Right ventricle myocardium superior (tissue), 1 donor: ENCODE measurements around the gene ZNF267. TPM values are rescaled to one million over a fixed set of nuclear protein-coding genes. Genes with fewer than 3 reads are reported as not detected.
"Not testable (repeated sequence)": the region's sequence is repeated elsewhere in the genome, so short reads cannot be mapped to it uniquely, and the experiment has no call there.

Experiments
- ATAC-seq: fragments of 200-7000 bp; cut with Tn5 transposase; one replicate; pipeline ENCODE4 v1.9.1; 2020; ENCODE audit warnings: mild to moderate bottlenecking; ENCODE audit not compliant: poor library complexity
- DNase-seq: peaks from one replicate; pipeline ENCODE4 v3.0.0-alpha.2; 2020
- intact Hi-C: fragments of 100-400 bp; cut with DNase I; formaldehyde crosslinking; loops from one replicate; pipeline ENCODE4 v1.11.2; 2022
- total RNA-seq: library from RNA; stranded (reverse); fragmentation: NEBNext Ultra II Directional; extraction: Animal tissue kit (Norgen Biotek cat#: 25700); gene quantifications from one replicate; pipeline ENCODE4 v1.2.1, GENCODE V29; 2021
- donor health status: DM: no; HTN: yes; CAD: no; lungs with severe emphysema.

Gene ZNF267
- total RNA-seq, 1 donor from 2014 or later = 4.4 TPM

DNA sequence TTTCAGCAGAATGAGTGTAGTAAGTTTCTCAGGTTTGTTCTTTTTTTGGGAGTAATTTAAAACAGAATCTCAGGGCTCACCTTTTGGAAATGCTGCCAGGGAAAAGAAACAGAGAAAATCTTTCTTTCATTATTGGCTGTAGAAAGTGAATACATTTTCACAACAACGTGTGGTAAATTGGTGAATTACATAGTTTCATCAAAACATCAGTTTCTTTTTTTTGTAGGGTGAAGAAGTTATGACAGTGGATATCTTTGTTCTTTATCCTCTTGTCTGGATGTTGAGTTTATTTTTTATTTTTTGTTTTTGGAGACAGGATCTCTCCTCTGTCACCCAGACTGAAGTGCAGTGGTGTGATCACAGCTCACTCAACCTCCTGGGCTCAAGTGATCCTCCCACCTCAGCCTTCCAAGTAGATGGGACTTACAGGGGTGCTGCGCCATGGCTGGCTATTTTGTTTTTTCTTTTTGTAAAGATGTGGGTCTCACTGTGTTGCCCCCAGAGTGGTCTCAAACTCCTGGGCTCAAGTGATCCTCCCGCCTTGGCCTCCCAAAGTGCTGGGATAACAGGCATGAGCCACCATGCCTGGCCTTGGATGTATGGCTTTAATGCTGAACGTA lies 2.4 kb downstream of the ZNF267 start:
- DNase-seq (no peak), ATAC-seq (no peak)
- intact Hi-C loops = loop anchor here (10.0 kb wide), 1 partner anchor 161 kb away; a partner anchor contains a TSS

- ATAC-seq = no peak
- intact Hi-C loops = loop anchor here (10.0 kb wide), 1 partner anchor 162 kb away; a partner anchor contains a TSS
- DNase-seq = no peak
Observed at GRCh38 chr16:31876951-31877828, 3.6 kb downstream of the ZNF267 start.

DNA sequence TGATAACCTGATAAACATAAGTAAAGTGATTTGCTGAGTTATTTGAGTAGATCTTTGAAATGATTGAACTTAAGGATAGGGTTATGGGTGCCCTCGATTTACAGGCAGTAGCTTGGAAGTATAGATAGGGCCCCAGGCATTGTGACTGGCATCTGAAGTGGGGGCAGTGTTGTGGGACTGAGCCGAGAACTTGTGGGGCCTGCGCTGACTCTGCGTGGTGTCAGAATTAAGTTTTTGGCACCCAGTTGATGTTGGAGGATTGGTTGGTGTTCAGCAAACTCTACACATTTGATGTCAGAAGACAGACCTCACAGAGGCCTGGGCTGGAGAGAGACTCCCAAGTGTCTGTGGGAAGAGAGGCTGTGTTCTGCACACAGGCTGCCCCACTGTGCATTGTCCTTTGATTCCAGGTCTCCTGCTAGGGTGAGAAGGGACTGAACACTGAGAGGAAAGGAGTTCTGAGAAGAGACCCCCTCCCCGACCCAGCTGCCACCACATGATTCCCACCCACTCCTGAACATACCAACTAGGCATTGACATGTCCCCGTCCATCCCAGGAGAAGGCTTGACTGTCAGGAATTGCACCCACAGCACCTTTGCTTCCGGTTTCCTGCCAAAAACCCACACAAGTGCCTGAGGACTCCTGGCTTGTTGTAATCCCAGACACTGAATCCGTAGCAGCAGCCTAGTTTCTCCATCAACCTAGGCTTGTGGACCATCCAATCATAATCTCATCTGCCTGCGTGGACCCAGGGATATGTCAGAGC lies 4.5 kb downstream of the ZNF267 start:
- intact Hi-C loops = loop anchor here (10.0 kb wide), 1 partner anchor 163 kb away; a partner anchor contains a TSS
- ATAC-seq = no peak

GRCh38 chr16:31879937-31880321 lies 6.3 kb downstream of the ZNF267 start:
- no peak for DNase-seq
- intact Hi-C loops = loop anchor here (10.0 kb wide), 1 partner anchor 165 kb away; a partner anchor contains a TSS
- ATAC-seq = no peak

More for the DNA sequence above, 4.5 kb downstream of the ZNF267 start:
- no peak for DNase-seq

DNA sequence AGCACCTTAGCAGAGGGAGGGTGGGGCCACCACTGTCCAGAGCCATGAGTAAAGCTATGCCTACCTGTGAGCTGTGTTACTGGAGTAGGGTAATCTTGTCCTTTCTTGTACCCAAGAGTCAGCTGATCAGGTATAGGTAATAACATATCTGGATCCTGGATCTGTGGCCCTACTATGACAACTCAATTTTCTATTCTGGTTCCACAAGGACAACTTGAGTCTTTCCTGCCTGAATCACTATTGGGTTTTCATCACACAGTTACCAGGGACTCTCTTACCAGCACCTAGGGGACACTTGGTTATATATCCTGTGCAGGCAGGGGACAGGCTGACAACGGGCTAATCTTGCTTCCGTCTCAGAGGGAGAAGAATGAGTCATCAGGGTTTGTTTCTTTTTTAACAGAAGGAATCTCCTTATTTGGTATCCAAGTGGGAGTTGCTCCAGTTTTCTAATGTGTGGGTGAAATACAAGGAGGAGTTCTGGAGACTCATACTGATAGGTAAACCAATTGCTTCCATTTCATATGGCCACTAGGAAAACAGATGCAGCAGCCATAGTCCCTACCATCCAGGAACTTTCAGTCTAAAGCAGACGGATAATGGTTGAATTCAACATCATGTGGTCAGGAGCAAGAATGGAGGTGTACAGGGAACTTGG lies 6.8 kb downstream of the ZNF267 start:
- intact Hi-C loops = no loop called here
- DNase-seq (no peak), ATAC-seq (peak; percentile 74)

- intact Hi-C loops = no loop called here
- no peak for ATAC-seq
Observed at GRCh38 chr16:31886227-31886626, 12.6 kb downstream of the ZNF267 start.

DNA sequence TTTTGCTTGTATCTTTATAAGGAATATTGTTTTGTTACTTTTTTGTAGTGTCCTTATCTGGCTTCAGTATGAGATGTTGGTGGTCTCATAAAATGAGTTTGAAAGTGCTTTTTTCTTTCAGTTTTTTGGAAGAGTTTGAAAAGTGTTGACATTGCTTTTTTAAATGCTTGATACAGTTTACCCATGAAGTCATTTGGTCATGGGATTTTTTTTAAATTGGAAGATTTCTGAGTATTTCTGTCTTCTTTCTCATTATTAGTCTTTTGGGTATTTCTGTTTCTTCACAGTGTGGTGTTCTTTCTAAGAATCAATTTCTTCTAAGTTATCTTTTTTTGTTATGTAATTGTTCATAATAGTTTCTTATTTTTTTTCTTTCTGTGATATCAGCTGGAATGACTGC lies 15.1 kb downstream of the ZNF267 start:
- intact Hi-C loops = no loop called here
- ATAC-seq (no peak), DNase-seq (no peak)

More at GRCh38 chr16:31886227-31886626, 12.6 kb downstream of the ZNF267 start:
- no peak for DNase-seq

GRCh38 chr16:31892111-31892510 lies 18.5 kb downstream of the ZNF267 start:
- ATAC-seq, intact Hi-C loops: not testable (repeated sequence)

GRCh38 chr16:31893824-31894223 lies 20.2 kb downstream of the ZNF267 start:
- DNase-seq (no peak), ATAC-seq (no peak)
- intact Hi-C loops = no loop called here

More at GRCh38 chr16:31892111-31892510, 18.5 kb downstream of the ZNF267 start:
- DNase-seq = not testable (repeated sequence)

- DNase-seq = no peak
- ATAC-seq = no peak
- intact Hi-C loops = no loop called here
Observed at GRCh38 chr16:31897283-31897682, 23.7 kb downstream of the ZNF267 start.

DNA sequence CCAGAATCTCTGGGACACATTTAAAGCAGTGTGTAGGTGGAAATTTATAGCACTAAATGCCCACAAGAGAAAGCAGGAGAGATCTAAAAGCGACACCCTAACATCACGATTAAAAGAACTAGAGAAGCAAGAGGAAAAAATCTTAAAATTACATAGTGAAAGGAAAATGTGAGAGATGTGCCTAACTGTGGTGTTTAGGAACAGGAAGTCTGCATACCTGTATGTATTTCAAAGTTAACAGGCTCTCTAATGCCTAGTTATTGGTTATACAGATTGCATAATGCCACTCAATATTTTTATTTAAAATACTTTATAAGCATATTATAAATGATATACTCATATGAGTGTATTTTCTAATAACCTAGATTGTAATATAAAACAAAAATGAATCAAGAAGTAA lies 25.9 kb downstream of the ZNF267 start:
- no peak for DNase-seq
- intact Hi-C loops = no loop called here
- no peak for ATAC-seq

- DNase-seq, ATAC-seq, intact Hi-C loops: not testable (repeated sequence)
Observed at GRCh38 chr16:31904571-31904970, 31.0 kb downstream of the ZNF267 start.

DNA sequence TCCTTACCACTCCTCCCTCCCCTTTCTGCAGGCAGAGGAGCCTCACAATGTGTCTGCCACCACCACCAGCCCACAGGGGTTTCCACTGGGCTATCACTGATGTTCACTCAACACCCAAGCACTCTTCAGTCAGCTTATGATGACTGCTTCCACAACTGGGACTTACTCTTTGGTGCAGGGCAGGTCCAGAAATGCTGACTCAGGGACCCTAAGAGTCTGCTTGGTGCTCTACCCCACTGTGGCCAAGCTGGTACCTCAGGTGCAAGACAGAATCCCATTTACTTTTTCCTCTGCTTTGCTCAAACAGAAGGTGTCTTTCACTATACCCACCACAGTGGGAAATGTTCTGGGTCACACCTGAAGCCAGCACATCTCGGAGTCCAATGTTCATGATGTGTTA lies 40.1 kb downstream of the ZNF267 start:
- no peak for ATAC-seq
- intact Hi-C loops = no loop called here

DNA sequence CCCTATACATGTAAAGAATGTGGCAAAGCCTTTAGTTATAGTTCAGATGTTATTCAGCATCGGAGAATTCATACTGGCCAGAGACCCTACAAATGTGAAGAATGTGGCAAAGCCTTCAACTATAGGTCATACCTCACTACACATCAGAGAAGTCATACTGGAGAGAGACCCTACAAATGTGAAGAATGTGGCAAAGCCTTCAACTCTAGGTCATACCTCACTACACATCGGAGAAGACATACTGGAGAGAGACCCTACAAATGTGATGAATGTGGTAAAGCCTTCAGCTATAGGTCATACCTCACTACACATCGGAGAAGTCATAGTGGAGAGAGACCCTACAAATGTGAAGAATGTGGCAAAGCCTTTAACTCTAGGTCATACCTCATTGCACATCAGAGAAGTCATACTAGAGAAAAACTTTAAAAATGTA lies 42.5 kb downstream of the ZNF267 start:
- DNase-seq (no peak), ATAC-seq (no peak)
- intact Hi-C loops = no loop called here

More for the DNA sequence above, 40.1 kb downstream of the ZNF267 start:
- DNase-seq = no peak

- ATAC-seq (no peak), DNase-seq (no peak)
Observed at GRCh38 chr16:31920373-31920772, 46.8 kb downstream of the ZNF267 start.

GRCh38 chr16:31951806-31952205 lies 78.2 kb downstream of the ZNF267 start:
- intact Hi-C loops, ATAC-seq, DNase-seq: not testable (repeated sequence)

More at GRCh38 chr16:31920373-31920772, 46.8 kb downstream of the ZNF267 start:
- intact Hi-C loops = no loop called here

DNA sequence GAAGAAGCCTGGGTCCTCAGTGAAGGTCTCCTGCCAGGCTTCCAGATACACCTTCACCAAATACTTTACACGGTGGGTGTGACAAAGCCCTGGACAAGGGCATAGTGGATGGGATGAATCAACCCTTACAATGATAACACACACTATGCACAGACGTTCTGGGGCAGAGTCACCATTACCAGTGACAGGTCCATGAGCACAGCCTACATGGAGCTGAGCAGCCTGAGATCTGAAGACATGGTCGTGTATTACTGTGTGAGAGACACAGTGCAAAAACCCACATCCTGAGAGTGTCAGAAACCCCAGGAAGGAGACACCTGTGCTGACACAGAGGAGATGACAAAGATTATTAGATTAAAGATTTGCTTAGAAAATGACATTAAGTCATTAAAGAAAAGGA lies 78.6 kb downstream of the ZNF267 start:
- ATAC-seq, intact Hi-C loops, DNase-seq: not testable (repeated sequence)

DNA sequence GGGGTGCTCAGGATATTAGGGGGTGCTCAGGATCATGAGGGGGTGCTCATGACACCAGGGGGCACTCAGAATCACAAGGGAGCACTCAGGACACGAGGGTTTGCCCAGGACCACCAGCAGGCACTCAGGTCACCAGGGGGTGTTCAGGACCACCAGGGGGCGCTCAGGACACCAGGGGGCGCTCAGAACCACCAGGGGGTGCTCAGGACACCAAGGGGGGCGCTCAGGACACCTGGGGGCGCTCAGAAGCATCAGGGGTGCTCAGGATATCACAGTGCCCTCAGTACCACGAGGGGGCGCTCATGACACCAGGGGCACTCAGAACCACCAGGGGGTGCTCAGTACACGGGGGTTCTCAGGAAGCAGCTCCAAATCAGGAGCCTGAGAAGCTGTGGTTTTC lies 82.6 kb downstream of the ZNF267 start:
- ATAC-seq, intact Hi-C loops, DNase-seq: not testable (repeated sequence)
